Stimulated activated CD4-positive, alpha-beta T cell treated with anti-CD3 and anti-CD28 coated beads, Interleukin-1b, Interleukin-23, amount 100 ng/mL, for 4 hours (primary cell): ENCODE data around the gene ABAT.
"Not testable (repeated sequence)": the region's sequence is repeated elsewhere in the genome, so short reads cannot be mapped to it uniquely, and the experiment has no call there.

Experiments
- DNase-seq, 2 donors: peaks; one replicate each; pipeline ENCODE4 v3.0.0-alpha.2; 2020; ENCODE audit warnings: low read depth in 2 of 2

The ABAT gene

GRCh38 chr16:8742068-8742467 lies 67.7 kb downstream of the ABAT start:
- no peak for DNase-seq

GRCh38 chr16:8748944-8749343 lies 74.5 kb downstream of the ABAT start:
- DNase-seq, result not testable (repeated sequence)

GRCh38 chr16:8751481-8752311 lies 77.3 kb downstream of the ABAT start:
- no peak for DNase-seq

DNA sequence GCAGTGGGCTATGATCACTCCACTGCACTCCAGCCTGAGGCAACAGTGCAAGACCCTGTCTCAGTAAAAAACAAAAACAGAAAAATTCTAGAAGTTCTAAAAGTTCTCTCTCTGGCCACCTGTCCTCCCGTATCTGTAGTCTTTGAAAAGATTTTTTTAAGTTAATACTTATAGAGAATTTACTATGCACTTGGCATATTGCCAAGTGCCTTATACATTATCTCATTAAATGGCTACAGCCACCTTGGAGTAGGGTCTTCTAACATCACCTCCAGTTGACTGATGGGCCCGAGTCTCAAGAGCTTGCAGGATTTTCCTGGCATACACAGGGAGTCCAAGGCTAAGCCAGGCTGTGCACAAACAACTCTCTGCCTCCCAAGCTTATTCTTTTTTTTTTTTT lies 78.3 kb downstream of the ABAT start:
- no peak for DNase-seq

DNA sequence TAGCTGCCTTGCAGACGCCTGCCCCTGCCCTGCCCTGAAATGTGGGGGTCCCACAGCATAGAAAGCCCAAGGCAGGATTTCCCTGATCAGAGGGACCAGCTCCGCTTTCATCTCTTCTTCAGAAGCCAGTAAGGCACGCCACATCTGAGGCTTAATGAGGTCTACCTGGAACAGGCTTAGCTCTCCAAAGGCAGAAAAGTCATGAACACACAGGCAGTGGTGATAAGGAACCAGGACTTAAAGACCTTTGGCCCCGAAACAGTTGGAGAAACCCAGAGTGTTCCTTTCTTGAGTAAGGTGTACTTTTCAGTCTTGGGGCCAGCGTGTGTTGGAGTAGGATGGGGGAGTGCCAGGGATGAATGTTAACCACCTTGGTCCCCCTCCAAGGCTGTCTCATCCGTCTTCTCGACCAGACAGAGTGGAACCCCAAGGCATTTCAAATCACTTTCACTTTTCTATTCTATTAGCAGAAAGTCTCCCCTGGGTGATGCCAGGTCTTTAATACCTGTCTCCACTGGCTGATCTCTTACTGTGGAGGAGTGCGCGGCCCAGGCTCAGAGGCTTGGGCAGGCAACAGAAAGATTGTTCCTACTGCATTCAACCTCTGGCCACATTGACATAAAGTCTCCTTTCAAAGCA lies 79.1 kb downstream of the ABAT start:
- DNase-seq, result no peak

DNA sequence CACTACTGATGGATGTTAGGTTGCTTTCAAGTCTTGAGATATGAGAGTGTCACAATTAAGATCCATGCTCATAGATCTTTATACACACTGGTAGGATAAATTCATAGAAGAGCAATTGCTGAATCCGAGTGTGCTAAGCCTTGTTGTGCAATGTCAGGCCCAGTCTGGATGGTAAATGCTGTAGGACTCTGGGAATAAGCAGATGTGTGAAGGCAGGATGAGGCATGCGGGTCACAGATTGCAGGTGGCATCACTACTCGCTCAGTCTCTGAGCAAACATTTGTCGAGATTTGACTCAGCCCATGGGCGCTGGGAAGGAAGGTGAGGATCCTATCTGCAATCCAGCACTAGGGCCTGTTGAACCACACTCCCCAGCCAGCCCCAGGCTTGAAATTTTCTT lies 82.3 kb downstream of the ABAT start:
- no peak for DNase-seq

GRCh38 chr16:8758022-8758421 lies 83.6 kb downstream of the ABAT start:
- DNase-seq, result no peak

- no peak for DNase-seq
These were observed 85.6 kb downstream of the ABAT start for GRCh38 chr16:8760021-8760420.

- no peak for DNase-seq
These were observed 86.7 kb downstream of the ABAT start for GRCh38 chr16:8761078-8761477.

DNA sequence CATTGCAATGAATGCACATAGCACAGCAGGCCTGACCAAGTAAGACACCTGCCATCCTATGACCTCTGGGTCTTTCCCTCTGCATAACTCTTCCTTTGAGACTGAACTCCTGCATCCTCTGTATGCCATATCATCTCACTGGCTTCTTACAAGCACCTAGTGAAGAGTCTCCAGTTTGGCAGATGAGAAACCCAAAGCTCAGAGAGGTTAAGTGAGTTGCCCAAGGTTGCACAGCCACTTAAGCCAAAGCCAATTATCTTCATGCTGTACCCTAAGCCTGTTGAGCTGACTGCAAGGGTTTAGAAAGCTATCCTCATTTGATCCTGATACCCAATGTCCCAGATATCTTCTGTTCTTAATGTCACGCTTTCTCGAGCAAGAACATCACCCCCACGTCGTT lies 87.8 kb downstream of the ABAT start:
- no peak for DNase-seq

- no peak for DNase-seq
These were observed 88.7 kb downstream of the ABAT start for GRCh38 chr16:8763083-8763482.

DNA sequence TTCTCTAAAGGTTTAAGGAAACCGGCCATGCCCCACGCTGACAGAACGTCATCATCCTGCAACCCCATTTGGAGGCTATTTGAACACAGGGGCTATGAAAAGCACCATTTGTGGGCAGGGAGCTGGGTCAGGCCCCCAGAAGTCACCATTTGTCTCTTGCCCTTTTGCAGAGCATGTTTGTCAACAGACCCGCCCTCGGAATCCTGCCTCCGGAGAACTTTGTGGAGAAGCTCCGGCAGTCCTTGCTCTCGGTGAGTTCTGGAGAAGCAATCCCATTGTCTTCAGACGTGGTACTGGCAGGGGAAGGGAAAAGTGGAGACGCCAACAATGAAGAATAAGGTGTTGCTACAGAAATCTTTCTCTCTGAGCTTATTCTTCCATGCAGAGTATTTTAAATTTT lies 89.5 kb downstream of the ABAT start:
- no peak for DNase-seq

DNA sequence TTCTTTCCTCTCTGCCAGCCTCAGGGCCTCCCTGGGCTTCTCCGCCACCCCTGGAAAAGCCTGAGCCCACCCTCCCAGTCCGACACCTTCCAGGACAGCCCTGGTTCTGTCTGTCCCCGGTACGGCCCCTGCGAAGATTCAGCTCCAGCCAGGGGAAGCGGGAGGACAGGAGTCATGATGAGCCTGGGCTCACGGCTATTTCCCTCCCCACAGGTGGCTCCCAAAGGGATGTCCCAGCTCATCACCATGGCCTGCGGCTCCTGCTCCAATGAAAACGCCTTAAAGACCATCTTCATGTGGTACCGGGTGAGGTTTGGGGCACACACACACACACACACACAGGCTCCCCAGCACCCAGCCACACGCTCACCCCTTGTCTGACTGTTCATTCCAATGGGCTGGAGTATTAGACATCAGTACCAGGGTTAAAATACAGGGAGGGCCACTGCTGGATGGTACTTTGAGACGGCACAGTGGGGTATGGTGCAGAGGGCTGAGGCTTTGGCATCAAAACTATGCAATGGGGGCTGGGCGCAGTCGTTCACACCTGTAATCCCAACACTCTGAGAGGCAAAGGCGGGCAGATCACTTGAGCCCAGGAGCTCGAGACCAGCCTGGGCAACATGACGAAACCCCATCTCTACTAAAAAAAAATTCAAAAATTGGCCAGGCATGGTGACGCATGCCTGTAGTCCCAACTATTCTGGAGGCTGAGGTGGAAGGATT lies 90.3 kb downstream of the ABAT start:
- DNase-seq, result no peak

- no peak for DNase-seq
These were observed 92.8 kb downstream of the ABAT start for GRCh38 chr16:8767176-8767575.

- DNase-seq, result no peak
These were observed 93.9 kb downstream of the ABAT start for GRCh38 chr16:8768283-8768682.

GRCh38 chr16:8768692-8769091 lies 94.3 kb downstream of the ABAT start:
- DNase-seq, result no peak

- no peak for DNase-seq
These were observed 99.1 kb downstream of the ABAT start for GRCh38 chr16:8773537-8773936.

GRCh38 chr16:8774208-8774607 lies 99.8 kb downstream of the ABAT start:
- no peak for DNase-seq

DNA sequence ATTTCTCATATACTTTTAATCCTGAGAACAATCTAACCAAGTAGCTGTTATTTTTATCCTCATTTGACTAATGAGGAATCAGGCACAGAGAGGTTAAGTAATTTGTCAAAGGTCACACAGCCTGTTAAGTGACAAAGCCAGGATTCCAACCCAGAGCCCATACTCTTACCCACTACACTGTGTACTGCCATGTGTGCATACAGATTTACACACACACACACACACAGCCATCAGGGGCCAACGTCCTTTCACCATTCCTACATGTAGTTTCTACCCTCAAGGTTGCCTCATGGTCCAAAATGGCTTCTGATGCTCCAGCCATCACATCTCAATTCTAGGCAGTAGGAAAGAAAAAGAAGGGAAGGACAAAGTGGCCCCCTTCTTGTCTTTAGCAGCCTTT lies 100.9 kb downstream of the ABAT start:
- DNase-seq, result no peak

GRCh38 chr16:8776129-8776584 lies 101.7 kb downstream of the ABAT start:
- no peak for DNase-seq

DNA sequence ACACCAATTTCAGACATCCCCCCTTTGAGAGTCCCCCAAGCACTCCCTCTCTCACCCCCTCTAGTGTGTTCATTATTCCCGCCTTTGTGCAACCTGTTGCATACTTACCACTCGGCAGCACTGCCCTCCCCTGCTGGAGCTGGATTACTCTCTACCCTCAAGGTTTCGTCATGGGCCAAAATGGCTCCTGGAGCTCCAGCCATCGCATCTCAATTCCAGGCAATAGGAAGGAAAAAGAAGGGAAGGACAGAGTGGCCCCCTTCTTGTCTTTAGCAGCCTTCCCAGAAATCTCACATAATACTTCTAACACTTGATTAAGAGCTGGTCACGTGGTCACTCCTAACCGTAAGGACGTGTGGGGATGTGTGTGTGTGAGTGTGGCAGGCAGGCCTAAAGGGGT lies 102.8 kb downstream of the ABAT start:
- DNase-seq, result no peak

DNA sequence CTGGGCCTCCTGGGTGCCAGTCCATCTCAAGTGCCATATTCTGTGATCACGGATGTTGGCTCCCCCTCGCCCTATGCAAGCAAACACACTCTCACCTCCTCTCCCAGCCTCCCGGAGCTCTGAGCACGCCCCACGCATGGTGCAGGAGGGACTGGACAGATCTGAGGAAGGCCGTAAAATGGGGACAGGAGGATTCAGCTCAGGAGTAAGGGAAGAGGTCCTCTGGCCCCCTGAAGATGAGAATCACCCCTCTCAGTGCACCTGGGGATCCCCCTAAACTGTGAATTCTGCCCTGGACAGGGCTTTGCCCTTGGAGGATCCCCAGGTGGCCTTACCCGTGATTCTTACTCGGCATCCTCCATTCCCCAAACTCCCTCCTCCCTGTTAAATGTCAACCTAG lies 107.4 kb downstream of the ABAT start:
- no peak for DNase-seq

DNA sequence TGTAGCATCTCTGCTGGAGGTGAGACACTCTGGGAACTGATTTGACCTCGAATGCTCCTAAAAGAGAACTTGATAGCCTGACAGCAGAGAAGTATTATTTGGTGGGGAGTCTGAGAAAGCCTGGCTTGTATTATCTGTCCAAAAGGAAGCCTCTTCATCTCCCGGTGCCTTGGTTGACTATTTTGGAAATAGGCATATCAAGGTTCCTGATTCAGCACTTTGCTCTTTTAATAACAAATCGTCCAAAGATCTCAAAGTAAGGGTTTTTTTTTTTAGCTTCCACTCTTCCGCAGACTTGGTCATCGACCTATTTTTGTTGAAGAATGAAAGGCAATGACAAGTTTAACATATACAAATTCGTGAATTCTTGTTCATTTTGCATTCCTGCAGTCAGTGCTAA lies 108.3 kb downstream of the ABAT start:
- DNase-seq, result no peak
